T-cell (primary cell): ENCODE results near the gene SMCHD1. TPM values are rescaled to one million over a fixed set of nuclear protein-coding genes. Genes with fewer than 3 reads are reported as not detected.

Experiments
- ATAC-seq, 4 experiments: fragments of 200-7000 bp in 3 of 4; fragments of 150-1000 bp in 1 of 4; cut with Tn5 transposase; replicated peaks in 1 of 4; 1 replicate in 3 of 4; 2 replicates in 1 of 4; pipeline ENCODE4 v1.10.0; 2021; ENCODE audit warnings: moderate library complexity in 3 of 4, mild to moderate bottlenecking in 2 of 4, moderate number of reproducible peaks in 1 of 4
- CTCF ChIA-PET, 2 donors: fragments of 300-600 bp; sonication (Branson Sonifier 250); formaldehyde crosslinking; loops; one replicate each; lab custom pipeline; 2022; ENCODE audit warnings: antibody characterized with exemption in 2 of 2; lab: Charles Lee
- POLR2A ChIA-PET, 2 donors: fragments of 300-600 bp; sonication (Branson Sonifier 250); formaldehyde crosslinking; loops; one replicate each; lab custom pipeline; 2022; ENCODE audit warnings: antibody characterized with exemption in 2 of 2; lab: Charles Lee
- DNase-seq, 35 experiments: peaks; one replicate each; pipeline versions ENCODE4 v3.0.0 to v3.0.0-alpha.2; 2013 to 2023
- H3K27ac ChIP-seq: one replicate; pipeline ENCODE4 v1.5.1; 2013; ENCODE audit warnings: low read length
- H3K27me3 ChIP-seq, 2 experiments: replicated peaks in 1 of 2; 1 replicate in 1 of 2; 2 replicates in 1 of 2; pipeline versions ENCODE4 v1.6.1 to v1.7.0; 2013; ENCODE audit warnings: low read length in 1 of 2, mixed read lengths in 1 of 2; ENCODE audit not compliant: control insufficient read depth in 2 of 2, insufficient read depth in 2 of 2; ENCODE audit errors: extremely low read depth in 1 of 2
- H3K36me3 ChIP-seq, 2 donors: 1 replicate in 1 of 2; 2 replicates in 1 of 2; pipeline versions ENCODE4 v1.6.1 to v1.7.0; 2013; ENCODE audit warnings: low read length in 1 of 2; ENCODE audit not compliant: control insufficient read depth in 2 of 2, insufficient read depth in 1 of 2; ENCODE audit errors: extremely low read depth in 1 of 2
- H3K4me1 ChIP-seq, 2 experiments: 1 replicate in 1 of 2; 2 replicates in 1 of 2; pipeline versions ENCODE4 v1.6.1 to v1.7.0; 2013; ENCODE audit warnings: low read length in 2 of 2, mixed read lengths in 1 of 2; ENCODE audit not compliant: insufficient read depth in 2 of 2, control insufficient read depth in 1 of 2; ENCODE audit errors: extremely low read depth in 1 of 2
- H3K4me3 ChIP-seq, 2 donors: 1 replicate in 1 of 2; 2 replicates in 1 of 2; pipeline versions ENCODE4 v1.5.1 to v1.7.0; 2013; ENCODE audit warnings: mild to moderate bottlenecking in 2 of 2, low read length in 1 of 2, moderate library complexity in 1 of 2; ENCODE audit not compliant: control insufficient read depth in 1 of 2; ENCODE audit errors: extremely low read depth in 1 of 2
- H3K9me3 ChIP-seq: 2 replicates; pipeline ENCODE4 v1.7.0; 2013
- H3K27ac Mint-ChIP-seq, 2 donors: one replicate each; pipeline ENCODE4 v1.8.0; 2020 to 2021; ENCODE audit warnings: mild to moderate bottlenecking in 2 of 2, mixed read lengths in 2 of 2
- H3K27me3 Mint-ChIP-seq, 2 donors: one replicate each; pipeline ENCODE4 v1.8.0; 2021 to 2022; ENCODE audit warnings: mixed read lengths in 2 of 2
- H3K36me3 Mint-ChIP-seq: one replicate; pipeline ENCODE4 v1.8.0; 2021; ENCODE audit warnings: mixed read lengths
- H3K4me1 Mint-ChIP-seq, 3 donors: one replicate each; pipeline ENCODE4 v1.8.0; 2020 to 2022; ENCODE audit warnings: mixed read lengths in 3 of 3, mild to moderate bottlenecking in 1 of 3
- H3K4me3 Mint-ChIP-seq, 3 donors: one replicate each; pipeline ENCODE4 v1.8.0; 2020 to 2022; ENCODE audit warnings: mild to moderate bottlenecking in 3 of 3, mixed read lengths in 3 of 3, moderate library complexity in 3 of 3
- H3K9me3 Mint-ChIP-seq, 3 donors: one replicate each; pipeline ENCODE4 v1.8.0; 2020 to 2022; ENCODE audit warnings: mixed read lengths in 3 of 3
- WGBS: methylation state at CpG from one replicate; pipeline ENCODE4 v1.1.5; 2013; ENCODE audit warnings: missing lambda C conversion rate; ENCODE audit not compliant: insufficient coverage; 5-methylcytosine and 5-hydroxymethylcytosine counted together
- total RNA-seq, 35 experiments: library from RNA in 6 of 35; stranded (reverse) in 6 of 35; fragments of 120-200 nt in 1 of 35; gene quantifications; one replicate each; pipeline versions ENCODE4 v1.2.1 to v1.2.4 and lab custom pipeline; 2013 to 2026

SMCHD1 gene
- total RNA-seq, 5 donors from 2014 or later (not counting 1 experiment from before 2014, with no cell fraction given) = 179 to 423 (median 206) TPM

DNA sequence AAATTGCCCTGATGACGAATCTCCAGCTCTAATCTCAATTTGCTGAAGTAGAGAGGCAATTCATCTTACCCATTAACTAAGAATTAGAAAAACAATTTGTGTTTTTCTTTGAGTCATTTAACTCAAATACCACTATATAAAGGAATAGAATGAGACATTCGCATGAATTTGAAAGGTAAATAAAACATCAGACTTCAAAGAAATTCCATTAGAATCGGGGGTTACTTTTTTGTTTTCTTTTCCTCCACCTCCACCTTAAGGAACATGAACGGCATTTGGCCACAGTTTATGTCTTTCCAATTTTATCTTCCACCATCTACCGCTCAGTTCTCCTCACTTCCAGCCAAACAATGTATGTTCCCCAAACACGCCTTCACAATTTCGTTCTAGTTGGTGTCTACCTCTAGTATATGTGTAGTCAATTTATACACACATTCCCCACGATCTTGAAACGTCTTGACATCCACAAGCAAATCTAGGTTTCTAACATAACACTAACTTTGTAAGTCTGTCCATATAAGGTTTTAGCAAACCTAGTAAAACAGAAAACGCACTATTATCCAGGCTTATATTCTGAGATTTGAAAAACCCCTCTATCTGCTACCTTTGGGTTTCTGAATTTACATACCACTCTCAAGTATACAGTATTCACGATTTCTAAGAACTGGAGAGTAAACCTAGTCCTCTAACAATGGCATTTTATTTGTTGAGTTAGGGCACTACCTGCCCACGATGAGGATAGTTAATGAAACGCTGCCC lies 1.2 kb upstream of the SMCHD1 start:
- ATAC-seq (no peak), DNase-seq (no peak)
- Histone ChIP-seq H3K4me1 (peaks cover 9 to 31% of the 10 kb centered on the region in 2 experiments), H3K36me3 (no peaks in the 10 kb centered on the region), H3K9me3 (no peaks in the 10 kb centered on the region), H3K27me3 (no peaks in the 10 kb centered on the region), H3K4me3 (peak overlapping the region; percentile 94 to 97), H3K27ac (peak overlapping the region; percentile 100)
- Mint-ChIP-seq H3K27ac (peak overlapping the region; percentile 85 to 97), H3K27me3 (no peaks in the 10 kb centered on the region), H3K4me1 (peaks cover 32 to 42% (median 39%) of the 10 kb centered on the region in 3 donors), H3K36me3 (peaks cover 14% of the 10 kb centered on the region), H3K9me3 (no peaks in the 10 kb centered on the region), H3K4me3 (peak overlapping the region; percentile 91 to 96 (median 94))
- WGBS = 26% methylated on average over 3 of the region's 13 CpGs
- CTCF ChIA-PET = interaction anchor here (0.7 to 2.7 kb wide), 6 partner anchors 11 to 106 kb away, joined by 3 to 19 read pairs (median 3); no protein-coding TSS in a partner anchor
- POLR2A ChIA-PET = interaction anchor here (0.5 to 4.6 kb wide), 12 partner anchors 12 to 593 kb away, joined by 3 to 120 read pairs (median 6); partner anchors contain the start of genes MYL12A (in 1 of the 2) and NDC80 (in 1 of the 2)

- no peaks in the 10 kb centered on the region for H3K36me3 ChIP-seq
- POLR2A ChIA-PET = interaction anchor here (0.5 to 4.6 kb wide), 12 partner anchors 13 to 593 kb away, joined by 3 to 120 read pairs (median 6); partner anchors contain the start of genes MYL12A (in 1 of the 2) and NDC80 (in 1 of the 2)
- peak overlapping the region; percentile 100 for H3K27ac ChIP-seq
- WGBS = under 1% methylated on average over 22 of the region's 22 CpGs
- DNase-seq (peak in 34 of 35 experiments; percentile 75 to 91 (median 86)), ATAC-seq (peak; percentile 41 to 66 (median 45))
- H3K4me1 ChIP-seq = peaks cover 11 to 31% of the 10 kb centered on the region in 2 experiments
- H3K27me3 Mint-ChIP-seq = no peaks in the 10 kb centered on the region
- no peaks in the 10 kb centered on the region for H3K9me3 ChIP-seq
- H3K36me3 Mint-ChIP-seq = peaks cover 15% of the 10 kb centered on the region
- no peaks in the 10 kb centered on the region for H3K9me3 Mint-ChIP-seq
- H3K4me3 Mint-ChIP-seq = peak overlapping the region; percentile 91 to 96 (median 94)
- H3K27me3 ChIP-seq = no peaks in the 10 kb centered on the region
- H3K27ac Mint-ChIP-seq = peak overlapping the region; percentile 85 to 97
- peaks cover 37 to 46% (median 42%) of the 10 kb centered on the region in 3 donors for H3K4me1 Mint-ChIP-seq
- CTCF ChIA-PET = interaction anchor here in 1 of 2 donors (2.6 to 2.7 kb wide), 2 partner anchors 18 to 49 kb away, joined by 14 to 19 read pairs; no protein-coding TSS in a partner anchor
- peak overlapping the region; percentile 94 to 97 for H3K4me3 ChIP-seq
Measured at GRCh38 chr18:2654928-2655177, 673 bp upstream of the SMCHD1 start.

DNA sequence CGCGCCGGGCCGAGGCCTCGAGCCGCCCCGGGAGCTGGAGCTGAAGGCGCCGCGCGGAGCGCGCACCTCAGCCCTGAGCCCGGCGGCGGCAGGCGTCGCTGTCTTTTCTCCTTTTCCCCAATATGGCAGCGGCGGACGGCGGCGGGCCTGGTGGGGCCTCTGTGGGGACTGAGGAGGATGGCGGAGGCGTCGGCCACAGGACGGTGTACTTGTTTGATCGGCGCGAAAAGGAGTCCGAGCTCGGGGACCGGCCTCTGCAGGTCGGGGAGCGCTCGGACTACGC lies 369 bp downstream of the SMCHD1 start:
- ChIA-PET POLR2A (interaction anchor here (0.5 to 4.6 kb wide), 19 partner anchors 13 to 592 kb away, joined by 3 to 120 read pairs (median 6); partner anchors contain the start of genes NDC80 (in 2 of the 2), METTL4 (in 1 of the 2) and MYL12A (in 1 of the 2)), CTCF (interaction anchor here (0.5 to 3.6 kb wide), 6 partner anchors 19 to 249 kb away, joined by 4 to 19 read pairs (median 9); partner anchors contain the start of genes METTL4 (in 1 of the 2) and NDC80 (in 1 of the 2))
- WGBS = 0% methylated on average over 21 of the region's 37 CpGs
- peak overlapping the region; percentile 95 for H3K27ac ChIP-seq
- H3K4me3 ChIP-seq = peak overlapping the region; percentile 93 to 97
- Mint-ChIP-seq H3K4me3 (peak overlapping the region; percentile 95 to 97 (median 96)), H3K9me3 (peaks cover 0 to 2% (median 0%) of the 10 kb centered on the region in 3 donors), H3K36me3 (peaks cover 18% of the 10 kb centered on the region), H3K27ac (peak overlapping the region; percentile 93), H3K4me1 (peaks cover 42 to 48% (median 43%) of the 10 kb centered on the region in 3 donors), H3K27me3 (no peaks in the 10 kb centered on the region)
- DNase-seq (peak in 1 of 35 experiments; percentile 28), ATAC-seq (no peak)
- peaks cover 19 to 27% of the 10 kb centered on the region in 2 experiments for H3K4me1 ChIP-seq
- no peaks in the 10 kb centered on the region for H3K27me3 ChIP-seq
- H3K36me3 ChIP-seq = peaks cover 0 to 3% of the 10 kb centered on the region in 2 donors
- H3K9me3 ChIP-seq = no peaks in the 10 kb centered on the region

GRCh38 chr18:2656237-2656980 lies 883 bp downstream of the SMCHD1 start:
- H3K27me3 Mint-ChIP-seq = no peaks in the 10 kb centered on the region
- under 1% methylated on average over 32 of the region's 49 CpGs for WGBS
- peaks cover 21% of the 10 kb centered on the region for H3K36me3 Mint-ChIP-seq
- H3K27me3 ChIP-seq = no peaks in the 10 kb centered on the region
- H3K27ac Mint-ChIP-seq = peak overlapping the region; percentile 93
- peaks cover 15 to 23% of the 10 kb centered on the region in 2 experiments for H3K4me1 ChIP-seq
- H3K9me3 ChIP-seq = no peaks in the 10 kb centered on the region
- peak; percentile 5 to 39 (median 10) for ATAC-seq
- DNase-seq = peak; percentile 19 to 76 (median 40)
- ChIA-PET POLR2A (interaction anchor here (0.5 to 4.6 kb wide), 20 partner anchors 13 to 85 kb away, joined by 3 to 120 read pairs (median 5); partner anchors contain the start of genes NDC80 (in 2 of the 2) and METTL4 (in 1 of the 2)), CTCF (interaction anchor here (0.5 to 3.6 kb wide), 9 partner anchors 20 to 248 kb away, joined by 3 to 19 read pairs (median 5); partner anchors contain the start of genes METTL4 (in 1 of the 2) and NDC80 (in 1 of the 2))
- H3K4me3 ChIP-seq = peak overlapping the region; percentile 93 to 97
- peaks cover 0 to 3% (median 0%) of the 10 kb centered on the region in 3 donors for H3K9me3 Mint-ChIP-seq
- H3K4me3 Mint-ChIP-seq = peak overlapping the region; percentile 95 to 97 (median 96)
- peaks cover 0 to 3% of the 10 kb centered on the region in 2 donors for H3K36me3 ChIP-seq
- peaks cover 42 to 47% (median 47%) of the 10 kb centered on the region in 3 donors for H3K4me1 Mint-ChIP-seq
- H3K27ac ChIP-seq = peak overlapping the region; percentile 95

DNA sequence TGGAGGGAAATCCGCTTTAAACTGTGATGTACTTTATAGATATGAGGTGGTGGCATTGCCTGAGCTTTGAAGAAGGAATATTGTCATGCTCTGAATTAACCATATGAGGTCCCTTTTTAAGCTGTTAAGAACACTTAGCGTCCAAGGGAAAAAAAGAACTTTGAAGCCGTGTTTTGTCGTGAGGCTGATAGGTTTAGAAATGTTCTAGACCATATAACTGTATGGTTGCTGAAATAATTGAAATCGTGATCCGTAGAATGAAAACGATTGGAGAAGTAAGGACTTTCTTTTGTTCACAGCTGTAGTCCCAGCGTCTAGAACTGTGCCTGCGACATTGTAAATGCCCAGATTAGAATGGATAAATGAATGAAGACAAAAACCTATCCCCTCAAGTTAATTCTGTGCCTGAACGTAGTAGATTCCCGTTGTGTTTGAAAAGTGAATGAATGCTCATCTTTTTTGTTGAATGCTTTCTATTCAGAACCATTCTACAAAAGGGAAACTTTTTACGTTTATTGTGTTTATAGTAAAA lies 1.5 kb downstream of the SMCHD1 start:
- 0% methylated on average over 3 of the region's 12 CpGs for whole genome bisulfite sequencing
- Histone ChIP-seq H3K27ac (peak overlapping the region; percentile 95), H3K9me3 (no peaks in the 10 kb centered on the region), H3K27me3 (no peaks in the 10 kb centered on the region), H3K36me3 (peaks cover 0 to 3% of the 10 kb centered on the region in 2 donors), H3K4me1 (peaks cover 15 to 22% of the 10 kb centered on the region in 2 experiments), H3K4me3 (peak overlapping the region; percentile 93 to 97)
- POLR2A ChIA-PET = interaction anchor here (0.5 to 4.6 kb wide), 18 partner anchors 12 to 1911 kb away, joined by 3 to 120 read pairs (median 4); no protein-coding TSS in a partner anchor
- H3K27me3 Mint-ChIP-seq = no peaks in the 10 kb centered on the region
- peak overlapping the region; percentile 95 to 97 (median 96) for H3K4me3 Mint-ChIP-seq
- peaks cover 23% of the 10 kb centered on the region for H3K36me3 Mint-ChIP-seq
- H3K9me3 Mint-ChIP-seq = peaks cover 0 to 3% (median 0%) of the 10 kb centered on the region in 3 donors
- CTCF ChIA-PET = interaction anchor here (0.5 to 3.6 kb wide), 7 partner anchors 20 to 115 kb away, joined by 3 to 19 read pairs (median 7); partner anchors contain the start of genes METTL4 (in 1 of the 2) and NDC80 (in 1 of the 2)
- peak overlapping the region; percentile 93 for H3K27ac Mint-ChIP-seq
- no peak for DNase-seq
- peak in 2 of 4 experiments; percentile 9 to 11 for ATAC-seq
- peaks cover 42 to 50% (median 47%) of the 10 kb centered on the region in 3 donors for H3K4me1 Mint-ChIP-seq
